ENCODE data around the gene SPO11.
A peak's percentile ranks its signal among the peaks of the same experiment; 100 is the strongest.

SPO11 gene

GRCh38 chr20:57379263-57379647 is 49.7 kb downstream of the SPO11 start:
- DNase-seq = no peak

GRCh38 chr20:57380081-57380750 is 50.6 kb downstream of the SPO11 start:
- no peak for DNase-seq

GRCh38 chr20:57381596-57382503 is 52.2 kb downstream of the SPO11 start:
- peak; percentile 86 for DNase-seq

GRCh38 chr20:57382516-57382915 is 52.9 kb downstream of the SPO11 start:
- DNase-seq = no peak

GRCh38 chr20:57383447-57384347 is 54.1 kb downstream of the SPO11 start:
- DNase-seq = no peak

GRCh38 chr20:57384486-57384885 is 54.9 kb downstream of the SPO11 start:
- DNase-seq = no peak

- no peak for DNase-seq
Observed at GRCh38 chr20:57384953-57385761, 55.6 kb downstream of the SPO11 start.

- no peak for DNase-seq
Observed at GRCh38 chr20:57385940-57386339, 56.3 kb downstream of the SPO11 start.

- no peak for DNase-seq
Observed at GRCh38 chr20:57386762-57387161, 57.2 kb downstream of the SPO11 start.

GRCh38 chr20:57387463-57387862 is 57.9 kb downstream of the SPO11 start:
- DNase-seq = no peak

GRCh38 chr20:57387945-57388371 is 58.4 kb downstream of the SPO11 start:
- DNase-seq = no peak

- peak; percentile 67 for DNase-seq
Observed at GRCh38 chr20:57388953-57389694, 59.5 kb downstream of the SPO11 start.

- peak; percentile 69 for DNase-seq
Observed at GRCh38 chr20:57389695-57390603, 60.3 kb downstream of the SPO11 start.

- DNase-seq = peak; percentile 81
Observed at GRCh38 chr20:57390604-57391438, 61.2 kb downstream of the SPO11 start, which contains the start of gene RBM38. RBM38 (plus strand) TSS chr20:57391396; CDS start chr20:57391582, 186 bp downstream.

GRCh38 chr20:57391439-57392301 is 62.1 kb downstream of the SPO11 start:
- DNase-seq = peak; percentile 47

- DNase-seq = peak; percentile 72
Observed at GRCh38 chr20:57392512-57393271, 63.1 kb downstream of the SPO11 start.
